GM19023 (cell line): Measurements from ENCODE around the gene CACNG5.

Experiments used
- ATAC-seq: cut with Tn5 transposase; IDR thresholded peaks from one replicate; pipeline ENCODE4 v1.9.1; 2021; ENCODE audit warnings: mild to moderate bottlenecking, moderate library complexity; ENCODE audit not compliant: unreplicated experiment

The CACNG5 gene

GRCh38 chr17:66848496-66848895, 13.6 kb downstream of the CACNG5 start:
- no peak for ATAC-seq

GRCh38 chr17:66849032-66849655, 14.2 kb downstream of the CACNG5 start:
- ATAC-seq, result no peak

DNA sequence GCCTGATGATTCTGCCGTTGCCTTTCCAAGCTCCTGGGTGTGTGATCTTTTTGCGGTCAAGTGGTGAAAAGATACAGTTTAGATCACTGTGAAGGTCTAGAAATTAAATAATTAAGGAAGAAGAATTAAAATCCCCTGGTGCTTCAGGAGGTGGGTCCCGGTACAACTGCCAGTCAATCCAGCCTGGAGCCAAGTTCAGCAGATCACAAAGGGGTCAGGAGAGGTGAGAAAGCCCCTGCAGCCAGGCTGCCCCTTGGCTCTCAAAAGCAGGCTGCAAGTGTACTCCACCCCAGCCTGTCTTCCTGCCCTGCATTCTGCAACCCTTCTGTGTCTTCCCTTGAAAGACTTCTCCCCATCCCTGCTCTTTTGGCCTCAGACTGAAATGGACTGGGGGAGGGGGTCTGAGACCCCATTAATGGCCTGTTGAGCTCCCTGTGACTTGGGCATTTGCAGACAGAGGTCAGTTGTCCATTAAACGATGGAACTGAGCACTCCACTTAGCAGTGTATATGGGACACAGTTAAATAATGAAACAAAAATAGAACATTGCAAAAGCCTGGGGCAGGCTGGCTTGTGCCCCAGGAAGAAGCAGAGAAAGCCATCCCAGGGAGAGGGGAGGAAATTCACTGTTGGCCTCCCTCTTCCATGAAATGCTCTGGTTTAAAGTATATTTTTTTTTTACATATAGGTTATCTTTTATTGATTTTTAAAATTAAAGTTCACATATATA, 15.1 kb downstream of the CACNG5 start:
- no peak for ATAC-seq

DNA sequence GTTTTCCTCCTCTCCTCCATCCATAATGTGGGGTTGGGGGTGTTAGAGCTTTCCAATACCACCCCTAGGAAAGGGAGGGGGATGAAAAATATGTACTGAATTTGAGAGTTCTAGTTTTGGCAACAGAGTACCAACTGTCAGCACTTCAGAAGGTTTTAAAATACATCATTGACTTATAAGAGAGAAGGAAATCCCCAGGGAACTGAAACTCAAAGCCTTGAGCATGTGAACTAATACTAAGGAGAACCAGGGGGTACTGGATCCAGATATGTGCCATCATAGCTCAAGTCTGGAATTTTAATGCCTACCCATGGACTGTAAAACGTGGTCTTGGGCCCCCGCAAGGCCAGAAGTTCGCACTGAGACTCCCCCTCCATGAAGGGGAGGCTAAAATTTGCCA, 15.8 kb downstream of the CACNG5 start:
- no peak for ATAC-seq

DNA sequence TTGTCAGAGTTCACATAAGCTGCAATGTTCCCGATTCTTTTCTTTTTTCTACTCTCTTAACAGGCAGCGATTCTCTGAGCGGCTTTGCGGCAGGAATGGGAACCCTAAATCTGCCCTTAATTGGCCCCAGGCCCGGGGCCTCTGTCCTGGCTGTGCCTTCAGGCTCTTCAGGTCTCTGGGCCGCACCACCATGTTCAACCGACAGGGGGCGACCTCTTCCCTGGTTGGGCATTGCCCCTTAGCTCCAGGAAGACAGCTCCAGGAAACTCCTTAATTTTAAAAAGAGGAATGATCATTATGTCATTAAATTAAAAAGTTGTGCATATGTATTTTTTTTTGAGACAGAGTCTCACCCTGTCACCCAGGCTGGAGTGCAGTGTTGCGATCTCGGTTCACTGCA, 20.3 kb downstream of the CACNG5 start:
- ATAC-seq, result no peak

DNA sequence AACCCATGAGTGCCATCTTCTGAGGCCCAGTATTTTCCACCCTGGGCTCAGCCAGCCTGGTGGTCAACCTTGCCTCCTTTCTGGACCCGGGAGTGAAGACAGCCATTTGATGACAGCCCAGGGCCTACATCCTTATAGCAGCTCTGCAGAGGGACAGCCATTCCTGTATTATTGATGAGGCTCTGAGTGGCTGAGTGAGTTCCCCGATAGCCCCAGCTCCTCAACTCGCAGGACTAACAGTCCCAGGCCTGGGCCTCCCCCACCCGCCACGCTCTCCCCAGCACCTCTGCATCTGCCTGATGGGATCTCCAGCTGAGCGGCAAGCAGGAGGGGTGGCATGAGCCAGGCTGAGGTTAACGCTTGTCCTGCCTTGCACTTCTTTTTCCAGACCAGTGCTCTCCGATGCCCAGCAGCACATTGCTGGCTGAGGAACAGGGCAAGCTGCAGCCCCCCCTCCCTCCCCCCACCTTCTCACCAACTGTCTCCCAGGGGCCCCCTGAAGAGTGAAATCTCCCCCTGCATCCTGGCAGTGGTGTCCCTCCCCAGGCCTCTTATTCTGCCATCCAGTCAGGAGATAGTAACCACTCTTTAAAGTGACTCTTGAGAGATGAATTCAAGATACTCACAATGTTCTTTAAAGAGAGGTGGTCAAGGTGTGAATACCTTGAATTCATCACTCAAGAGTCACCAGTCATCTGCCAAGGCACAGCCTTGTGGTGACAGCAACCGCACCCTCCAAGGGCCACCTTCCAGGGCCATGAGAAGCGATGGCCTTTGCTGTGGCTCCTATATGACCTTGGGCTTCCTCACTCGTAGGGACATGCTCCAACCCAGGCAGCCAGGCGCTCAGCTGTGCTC, 23.5 kb downstream of the CACNG5 start:
- no peak for ATAC-seq

- ATAC-seq, result no peak
Observed at GRCh38 chr17:66859353-66859752, 24.4 kb downstream of the CACNG5 start.

- no peak for ATAC-seq
Observed at GRCh38 chr17:66860204-66860603, 25.3 kb downstream of the CACNG5 start.

DNA sequence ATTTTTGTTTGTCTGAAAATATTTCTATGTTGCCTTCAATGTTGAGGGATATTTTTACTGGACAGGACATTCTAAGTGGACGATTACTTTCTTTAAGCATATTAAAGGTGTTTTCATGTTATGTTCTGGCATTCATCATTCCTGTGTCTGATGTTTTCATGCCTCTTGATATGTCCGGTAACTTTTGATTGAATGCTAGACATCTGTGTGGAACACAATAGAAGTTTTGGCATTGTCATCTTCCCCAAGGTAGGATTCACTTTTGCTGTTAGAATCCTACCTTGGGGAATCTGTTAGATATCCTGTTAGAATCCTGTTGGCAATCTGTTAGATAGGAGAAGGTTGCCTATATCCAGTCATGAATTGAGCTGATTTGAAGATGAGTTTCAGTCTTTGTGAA, 28.9 kb downstream of the CACNG5 start:
- no peak for ATAC-seq

DNA sequence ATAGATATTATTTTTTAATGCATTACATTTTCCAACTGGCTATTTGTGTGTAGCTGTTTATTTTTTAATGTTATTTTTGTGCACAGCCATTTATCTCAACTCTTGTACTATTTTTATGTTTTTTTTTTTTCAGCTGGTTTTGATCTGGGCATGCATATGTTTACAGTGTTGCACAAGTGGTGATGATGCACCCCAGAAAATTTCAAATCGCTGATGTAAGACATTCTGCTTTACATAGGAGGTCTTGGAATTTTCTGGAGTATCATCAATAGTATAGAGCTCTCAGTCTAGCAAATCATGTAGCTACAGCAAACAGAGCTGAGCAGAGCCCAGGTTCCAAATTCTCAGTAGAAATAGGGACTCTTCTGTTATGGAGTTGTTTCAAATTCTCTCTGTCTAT, 30.2 kb downstream of the CACNG5 start:
- no peak for ATAC-seq

GRCh38 chr17:66873962-66874361, 39.0 kb downstream of the CACNG5 start:
- no peak for ATAC-seq

DNA sequence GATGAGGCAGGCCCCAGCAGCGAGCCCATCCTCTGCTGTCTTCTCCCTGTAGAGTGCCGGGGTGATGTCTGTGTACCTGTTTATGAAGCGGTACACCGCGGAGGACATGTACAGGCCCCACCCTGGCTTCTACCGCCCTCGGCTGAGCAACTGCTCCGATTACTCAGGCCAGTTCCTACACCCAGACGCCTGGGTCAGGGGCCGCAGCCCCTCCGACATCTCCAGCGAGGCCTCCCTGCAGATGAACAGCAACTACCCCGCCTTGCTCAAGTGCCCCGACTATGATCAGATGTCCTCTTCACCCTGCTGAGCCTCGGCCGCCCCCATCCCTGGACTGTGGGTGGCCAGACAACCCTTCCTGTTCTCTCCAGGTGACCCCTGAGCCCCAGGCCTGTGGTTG, 50.0 kb downstream of the CACNG5 start:
- no peak for ATAC-seq

GRCh38 chr17:66885417-66885816, 50.5 kb downstream of the CACNG5 start:
- no peak for ATAC-seq

- no peak for ATAC-seq
Observed at GRCh38 chr17:66889480-66890230, 54.7 kb downstream of the CACNG5 start.

- no peak for ATAC-seq
Observed at GRCh38 chr17:66892246-66892645, 57.3 kb downstream of the CACNG5 start.

GRCh38 chr17:66893382-66893781, 58.5 kb downstream of the CACNG5 start:
- no peak for ATAC-seq

DNA sequence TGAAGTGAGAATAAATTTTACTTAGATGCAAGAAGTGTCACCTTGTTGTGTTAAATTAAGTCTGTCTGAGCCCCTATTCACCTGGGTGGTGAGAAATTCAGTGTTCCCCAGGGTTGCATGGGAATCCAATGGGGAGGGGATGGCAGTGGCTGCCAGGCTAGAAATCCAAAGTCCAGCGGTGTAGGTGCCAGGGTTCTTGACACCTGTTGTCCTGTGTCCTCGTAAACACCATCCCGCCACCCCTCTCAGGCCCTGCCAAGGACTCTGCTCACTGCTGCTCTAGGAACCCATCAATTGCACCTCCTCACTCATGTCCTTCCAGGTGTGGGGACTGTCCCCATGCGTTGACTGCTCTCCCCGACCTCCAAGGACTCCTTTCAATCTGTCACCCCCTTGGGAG, 58.9 kb downstream of the CACNG5 start:
- ATAC-seq, result no peak

GRCh38 chr17:66897141-66897540, 62.2 kb downstream of the CACNG5 start:
- ATAC-seq, result no peak

DNA sequence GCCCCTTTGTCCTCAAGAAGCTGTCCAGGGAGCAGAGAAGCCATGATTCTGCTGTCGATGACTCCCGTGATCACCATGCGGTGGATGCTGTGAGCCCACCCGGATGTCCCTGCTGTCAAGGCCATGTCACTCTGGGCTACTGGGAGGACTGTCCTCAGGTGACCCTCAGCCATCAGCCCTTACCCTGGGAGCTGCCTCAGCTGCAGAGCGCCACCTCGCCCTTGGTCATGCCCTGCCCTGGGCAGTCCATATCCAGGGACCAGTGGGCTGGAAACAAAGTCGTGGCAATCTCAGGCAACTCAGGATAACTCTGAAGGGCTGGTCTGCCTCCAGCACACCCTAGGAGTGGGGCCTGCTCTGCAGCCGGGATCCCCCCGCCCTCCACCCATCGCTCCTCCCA, 63.6 kb downstream of the CACNG5 start:
- ATAC-seq, result no peak

- no peak for ATAC-seq
Observed at GRCh38 chr17:66900126-66901010, 65.5 kb downstream of the CACNG5 start.
